ENCODE measurements around the gene CSK. TPM values are rescaled to one million over a fixed set of nuclear protein-coding genes. Genes with fewer than 3 reads are reported as not detected.
A peak's percentile ranks its signal among the peaks of the same experiment; 100 is the strongest.

Gene CSK
- total RNA-seq, 2 donors from 2014 or later = 11.2 to 15.2 TPM

DNA sequence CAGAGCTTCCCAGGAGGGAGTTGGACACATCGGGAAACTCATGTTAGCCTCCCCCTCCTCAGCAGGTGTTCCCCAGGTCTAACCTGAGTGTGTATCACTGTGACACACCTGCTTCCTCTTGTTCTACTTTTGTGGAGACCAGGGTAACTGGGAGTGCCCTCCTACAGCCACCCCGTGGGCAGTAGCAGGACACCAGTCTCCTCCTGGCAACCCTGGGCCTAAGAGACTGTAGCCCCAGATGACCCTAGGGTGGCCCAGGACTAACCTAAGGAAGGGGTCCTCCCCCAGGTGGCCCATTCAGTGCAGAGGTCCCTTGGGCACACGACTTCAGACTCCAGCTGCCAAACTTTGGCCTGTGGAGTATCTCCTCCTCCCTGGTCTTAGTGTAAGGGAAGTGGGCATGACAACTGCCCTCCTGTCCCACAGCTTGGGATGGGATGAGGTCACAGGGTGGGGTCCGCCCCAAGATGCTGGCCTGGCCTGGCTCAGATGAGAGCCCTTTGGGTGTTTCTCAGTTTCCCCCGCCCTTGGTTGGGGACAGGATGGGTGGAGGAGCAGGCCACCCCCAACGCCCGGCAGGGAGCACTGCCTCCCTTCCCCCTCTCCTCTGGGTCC is 4.8 kb downstream of the CSK start:
- no peak for ATAC-seq
- H3K4me3 ChIP-seq = no peak overlapping the region

DNA sequence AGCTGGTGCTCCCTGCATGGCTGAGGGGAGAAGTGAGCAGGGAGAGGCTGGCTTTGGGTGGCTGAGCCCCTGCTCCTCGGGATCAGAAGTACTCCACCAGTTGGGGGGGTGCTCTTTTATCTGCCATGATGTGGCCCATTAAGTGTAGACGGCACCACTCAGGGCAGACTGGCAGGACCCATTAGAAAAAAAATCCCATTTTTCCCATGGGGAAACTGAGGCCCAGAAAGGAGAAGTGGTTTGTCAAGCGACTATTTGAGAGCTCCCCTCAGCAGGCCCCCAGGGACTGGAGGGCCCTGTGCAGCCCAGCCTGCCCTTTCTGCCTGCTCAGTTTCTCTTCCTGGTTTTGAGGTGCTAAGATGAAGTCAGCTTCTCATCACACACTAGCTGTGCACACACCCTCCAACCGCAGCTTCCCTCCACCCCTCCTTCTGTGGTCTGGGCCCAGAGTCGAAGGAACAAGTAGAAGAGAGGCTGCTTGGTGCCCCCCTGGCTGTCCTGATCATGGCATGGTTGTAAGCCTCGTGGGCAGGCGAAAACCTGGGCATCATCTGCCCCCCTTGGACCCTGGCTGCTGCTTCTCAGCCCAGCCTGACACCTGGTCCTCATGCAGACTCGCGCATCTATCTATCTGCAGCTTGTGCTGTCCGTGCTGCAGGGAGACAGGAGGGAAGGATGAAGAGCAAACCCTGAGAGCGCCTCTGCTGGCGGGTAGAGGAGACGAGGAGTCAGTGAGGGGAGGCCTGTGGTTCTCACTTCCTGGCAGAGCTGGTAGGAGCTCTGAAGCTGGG is 5.6 kb downstream of the CSK start:
- Histone ChIP-seq H3K4me1 (peaks cover 39% of the 10 kb centered on the region), H3K36me3 (replicated peaks in 1 of 2; ENCODE audit: insufficient read depth in 1 of 2, low read depth in 2 of 2) (no peaks in the 10 kb centered on the region), H3K9me3 (no peaks in the 10 kb centered on the region), H3K27me3 (no peaks in the 10 kb centered on the region), H3K27ac (peak overlapping the region in 2 of 4 donors; percentile 13 to 70), H3K4me3 (no peak overlapping the region)
- WGBS, 2 donors = 54 to 70% methylated on average over 11 to 13 of the region's 13 CpGs
- TF ChIP-seq, protein P1, sequence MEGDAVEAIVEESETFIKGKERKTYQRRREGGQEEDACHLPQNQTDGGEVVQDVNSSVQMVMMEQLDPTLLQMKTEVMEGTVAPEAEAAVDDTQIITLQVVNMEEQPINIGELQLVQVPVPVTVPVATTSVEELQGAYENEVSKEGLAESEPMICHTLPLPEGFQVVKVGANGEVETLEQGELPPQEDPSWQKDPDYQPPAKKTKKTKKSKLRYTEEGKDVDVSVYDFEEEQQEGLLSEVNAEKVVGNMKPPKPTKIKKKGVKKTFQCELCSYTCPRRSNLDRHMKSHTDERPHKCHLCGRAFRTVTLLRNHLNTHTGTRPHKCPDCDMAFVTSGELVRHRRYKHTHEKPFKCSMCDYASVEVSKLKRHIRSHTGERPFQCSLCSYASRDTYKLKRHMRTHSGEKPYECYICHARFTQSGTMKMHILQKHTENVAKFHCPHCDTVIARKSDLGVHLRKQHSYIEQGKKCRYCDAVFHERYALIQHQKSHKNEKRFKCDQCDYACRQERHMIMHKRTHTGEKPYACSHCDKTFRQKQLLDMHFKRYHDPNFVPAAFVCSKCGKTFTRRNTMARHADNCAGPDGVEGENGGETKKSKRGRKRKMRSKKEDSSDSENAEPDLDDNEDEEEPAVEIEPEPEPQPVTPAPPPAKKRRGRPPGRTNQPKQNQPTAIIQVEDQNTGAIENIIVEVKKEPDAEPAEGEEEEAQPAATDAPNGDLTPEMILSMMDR (IDR thresholded peaks at IDR 0.05) = peak in 1 of 7 experiments; percentile 34
- no peak for TF ChIP-seq POLR2A (IDR thresholded peaks at IDR 0.05)
- intact Hi-C loops (cut with DNase I) = no loop called here
- ATAC-seq (no peak), DNase-seq (peak in 2 of 4 donors; percentile 50 to 81)

More for the DNA sequence above, 4.8 kb downstream of the CSK start:
- no peak for DNase-seq
- 70 to 88% methylated on average over 6 to 7 of the region's 7 CpGs for WGBS, 2 donors
- intact Hi-C loops (cut with DNase I) = no loop called here
- H3K4me1 ChIP-seq = peaks cover 40% of the 10 kb centered on the region
- H3K36me3 ChIP-seq (replicated peaks in 1 of 2; ENCODE audit: insufficient read depth in 1 of 2, low read depth in 2 of 2) = no peaks in the 10 kb centered on the region
- peak overlapping the region in 2 of 4 donors; percentile 13 to 70 for H3K27ac ChIP-seq
- H3K27me3 ChIP-seq = no peaks in the 10 kb centered on the region
- H3K9me3 ChIP-seq = no peaks in the 10 kb centered on the region
- TF ChIP-seq, protein P1 (IDR thresholded peaks at IDR 0.05) = no peak
- no peak for TF ChIP-seq POLR2A (IDR thresholded peaks at IDR 0.05)

DNA sequence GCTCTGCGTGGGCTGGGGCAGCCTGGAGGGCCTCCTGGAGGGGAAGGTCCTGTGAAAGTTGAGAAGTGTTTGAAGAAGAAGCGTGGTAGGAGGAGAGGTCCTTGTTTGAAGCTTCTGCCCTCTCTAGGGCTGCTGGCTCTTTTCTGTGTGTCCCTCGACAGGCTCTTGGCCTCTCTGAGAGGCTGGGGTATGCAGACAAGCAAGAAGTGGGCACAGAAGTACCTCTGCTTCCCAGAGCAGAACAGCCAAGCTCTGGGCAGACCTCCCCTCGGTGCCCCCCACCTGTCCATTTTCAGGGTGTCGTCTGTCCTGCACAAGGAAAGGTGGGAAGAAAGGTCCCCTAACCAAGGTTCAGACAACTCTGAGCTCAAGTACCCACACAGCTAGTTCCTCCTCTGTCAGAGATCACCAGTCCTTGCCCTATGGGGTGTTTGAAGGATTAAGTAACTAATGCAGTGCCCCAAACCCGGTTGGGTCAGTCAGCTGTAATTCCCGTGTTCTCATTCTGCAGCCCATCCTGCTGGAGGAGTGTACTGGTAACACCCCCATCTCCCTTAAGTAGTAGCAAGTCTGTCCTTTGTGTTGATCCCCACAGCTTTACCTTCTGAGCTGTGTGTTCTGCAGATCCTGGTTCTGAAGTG is 6.3 kb downstream of the CSK start:
- intact Hi-C loops (cut with DNase I) = no loop called here
- H3K27me3 ChIP-seq = no peaks in the 10 kb centered on the region
- H3K4me1 ChIP-seq = peaks cover 34% of the 10 kb centered on the region
- H3K9me3 ChIP-seq = no peaks in the 10 kb centered on the region
- WGBS, 2 donors = 56 to 69% methylated on average over 6 to 7 of the region's 7 CpGs
- H3K4me3 ChIP-seq = no peak overlapping the region
- no peaks in the 10 kb centered on the region for H3K36me3 ChIP-seq (replicated peaks in 1 of 2; ENCODE audit: insufficient read depth in 1 of 2, low read depth in 2 of 2)
- TF ChIP-seq POLR2A (IDR thresholded peaks at IDR 0.05) = peak in 1 of 3 donors; percentile 9
- TF ChIP-seq, protein P1 (IDR thresholded peaks at IDR 0.05) = no peak
- DNase-seq (no peak), ATAC-seq (no peak)
- H3K27ac ChIP-seq = peak overlapping the region in 2 of 4 donors; percentile 8 to 70

DNA sequence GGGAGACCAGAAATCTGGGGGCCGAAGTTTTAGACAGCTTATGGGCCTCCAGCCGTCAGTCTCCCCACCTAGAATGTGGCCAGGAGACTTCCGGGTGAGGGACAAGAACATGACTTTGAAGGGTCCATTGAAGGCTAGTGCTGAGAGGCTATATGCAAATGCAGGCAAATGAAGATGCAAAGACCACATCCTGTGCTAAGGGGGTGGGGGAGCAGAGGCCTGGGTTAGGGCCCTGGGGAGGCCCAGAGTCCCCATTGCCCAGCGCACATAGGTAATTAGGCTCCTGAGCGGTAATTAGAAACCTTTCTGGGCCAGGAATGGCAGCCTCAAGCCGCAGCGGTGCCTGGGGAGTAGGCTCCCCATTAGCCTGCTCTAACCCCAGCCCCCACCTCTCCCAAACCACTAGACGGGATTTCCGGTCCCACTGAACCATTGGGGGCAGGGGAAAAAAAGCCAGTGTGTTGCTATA is 6.8 kb downstream of the CSK start:
- intact Hi-C loops (cut with DNase I) = no loop called here
- Histone ChIP-seq H3K9me3 (no peaks in the 10 kb centered on the region), H3K36me3 (replicated peaks in 1 of 2; ENCODE audit: insufficient read depth in 1 of 2, low read depth in 2 of 2) (no peaks in the 10 kb centered on the region), H3K4me3 (no peak overlapping the region), H3K27me3 (no peaks in the 10 kb centered on the region), H3K4me1 (peaks cover 32% of the 10 kb centered on the region), H3K27ac (peak overlapping the region in 2 of 4 donors; percentile 6 to 70)
- 66 to 70% methylated on average over 7 to 9 of the region's 9 CpGs for WGBS, 2 donors
- ATAC-seq (no peak), DNase-seq (no peak)
- TF ChIP-seq, protein P1 (IDR thresholded peaks at IDR 0.05) = no peak
- TF ChIP-seq POLR2A (IDR thresholded peaks at IDR 0.05) = no peak
